IMR-90 (cell line): ENCODE results near the gene DHX34. TPM values are rescaled to one million over a fixed set of nuclear protein-coding genes. Genes with fewer than 3 reads are reported as not detected.

Experiments
- ATAC-seq: fragments of 200-7000 bp; cut with Tn5 transposase; 2 replicates; pipeline ENCODE4 v1.9.1; 2020; ENCODE audit warnings: low read depth, mild to moderate bottlenecking, moderate library complexity
- BruUV-seq: library from RNA; stranded (reverse); fragments of 400-500 nt; replicated peaks from 2 replicates; lab custom pipeline; 2021; lab: Mats Ljungman, UMichigan
- CTCF ChIA-PET: fragments of 300-600 bp; formaldehyde crosslinking; extraction: SDS; loops from one replicate; lab custom pipeline; 2021; ENCODE audit warnings: antibody characterized with exemption; lab: Yijun Ruan, JAX
- POLR2A ChIA-PET: fragments of 300-600 bp; sonication (Branson Sonifier 250); formaldehyde crosslinking; loops from one replicate; lab custom pipeline; 2022; ENCODE audit warnings: antibody characterized with exemption; ENCODE audit not compliant: unreplicated experiment; lab: Charles Lee
- DNase-seq: peaks from one replicate; pipeline ENCODE4 v3.0.0; 2013
- H2AFZ ChIP-seq: replicated peaks from 2 replicates; pipeline ENCODE3; 2013; ENCODE audit warnings: low read length, mild to moderate bottlenecking; ENCODE audit not compliant: poor library complexity
- H2AK5ac ChIP-seq: 2 replicates; pipeline ENCODE4 v1.6.1; 2013; ENCODE audit warnings: low read depth, low read length, inconsistent platforms
- H2AK9ac ChIP-seq: replicated peaks from 2 replicates; pipeline ENCODE3; 2013; ENCODE audit warnings: mild to moderate bottlenecking, low read depth, low read length, moderate library complexity; ENCODE audit not compliant: poor library complexity
- H2BK120ac ChIP-seq: 2 replicates; pipeline ENCODE4 v1.6.1; 2013; ENCODE audit warnings: low read depth, low read length, inconsistent platforms
- H2BK15ac ChIP-seq: 3 replicates; pipeline ENCODE4 v1.6.1; 2013; ENCODE audit warnings: low read depth, low read length, inconsistent platforms
- H2BK20ac ChIP-seq: 2 replicates; pipeline ENCODE4 v1.6.1; 2013; ENCODE audit warnings: low read depth, mild to moderate bottlenecking, inconsistent platforms, low read length, moderate library complexity
- H2BK5ac ChIP-seq: 2 replicates; pipeline ENCODE4 v1.6.1; 2013; ENCODE audit warnings: mild to moderate bottlenecking, low read depth, low read length, inconsistent platforms; ENCODE audit not compliant: poor library complexity, severe bottlenecking
- H3K14ac ChIP-seq: replicated peaks from 2 replicates; pipeline ENCODE4 v1.6.1; 2013; ENCODE audit warnings: low read depth, low read length, inconsistent platforms
- H3K18ac ChIP-seq: 2 replicates; pipeline ENCODE4 v1.6.1; 2013; ENCODE audit warnings: low read depth, low read length, control low read depth
- H3K23ac ChIP-seq: 2 replicates; pipeline ENCODE4 v1.6.1; 2013; ENCODE audit warnings: low read depth, low read length, inconsistent platforms
- H3K27ac ChIP-seq: 2 replicates; pipeline ENCODE4 v1.5.1; 2013; ENCODE audit warnings: mild to moderate bottlenecking, control low read depth, low read length; ENCODE audit not compliant: insufficient read depth
- H3K27me3 ChIP-seq: 2 replicates; pipeline ENCODE4 v1.6.1; 2013; ENCODE audit warnings: low read length; ENCODE audit not compliant: control insufficient read depth, insufficient read depth
- H3K36me3 ChIP-seq: 2 replicates; pipeline ENCODE4 v1.6.1; 2013; ENCODE audit warnings: low read length, mixed read lengths; ENCODE audit not compliant: control insufficient read depth, insufficient read depth
- H3K4ac ChIP-seq: 2 replicates; pipeline ENCODE4 v1.6.1; 2013; ENCODE audit warnings: low read depth, low read length, inconsistent platforms
- H3K4me1 ChIP-seq: 2 replicates; pipeline ENCODE4 v1.6.1; 2013; ENCODE audit warnings: low read length, mixed read lengths; ENCODE audit not compliant: control insufficient read depth, insufficient read depth
- H3K4me2 ChIP-seq: 2 replicates; pipeline ENCODE4 v1.6.1; 2013; ENCODE audit warnings: low read depth, mild to moderate bottlenecking, control low read depth, low read length, moderate library complexity
- H3K4me3 ChIP-seq: 2 replicates; pipeline ENCODE4 v1.5.1; 2013; ENCODE audit warnings: low read depth, mild to moderate bottlenecking, control low read depth, low read length, moderate library complexity; ENCODE audit not compliant: insufficient read depth
- H3K56ac ChIP-seq: 2 replicates; pipeline ENCODE4 v1.6.1; 2013; ENCODE audit warnings: low read length, inconsistent platforms; ENCODE audit not compliant: insufficient read depth; ENCODE audit errors: extremely low read depth
- H3K79me1 ChIP-seq, 2 experiments: 2 replicates each; pipeline ENCODE4 v1.6.1; 2013; ENCODE audit warnings: low read length in 2 of 2, inconsistent platforms in 1 of 2, low read depth in 1 of 2
- H3K9ac ChIP-seq: 2 replicates; pipeline ENCODE4 v1.6.1; 2013; ENCODE audit warnings: low read depth, low read length, control low read depth
- H3K9me1 ChIP-seq: 2 replicates; pipeline ENCODE4 v1.6.1; 2013; ENCODE audit warnings: low read length, inconsistent platforms; ENCODE audit not compliant: insufficient read depth
- H3K9me3 ChIP-seq: 2 replicates; pipeline ENCODE4 v1.6.1; 2013; ENCODE audit warnings: low read length; ENCODE audit not compliant: control insufficient read depth, insufficient read depth
- H4K20me1 ChIP-seq: 2 replicates; pipeline ENCODE4 v1.6.1; 2013; ENCODE audit warnings: low read length, inconsistent platforms; ENCODE audit not compliant: insufficient read depth
- H4K5ac ChIP-seq: 2 replicates; pipeline ENCODE4 v1.6.1; 2013; ENCODE audit warnings: mild to moderate bottlenecking, low read depth, low read length, control low read depth
- H4K8ac ChIP-seq, 2 experiments: 2 replicates each; pipeline ENCODE4 v1.6.1; 2013; ENCODE audit warnings: low read depth in 2 of 2, low read length in 2 of 2, control low read depth in 1 of 2, inconsistent platforms in 1 of 2
- H4K91ac ChIP-seq: 2 replicates; pipeline ENCODE4 v1.6.1; 2013; ENCODE audit warnings: low read depth, low read length, inconsistent platforms; ENCODE audit not compliant: insufficient read depth
- CEBPB ChIP-seq: IDR thresholded peaks from 2 replicates; pipeline ENCODE4 v1.6.1; 2012; ENCODE audit warnings: low read depth, low read length, improper control_type of control experiment
- CHD1 ChIP-seq: IDR thresholded peaks from 2 replicates; pipeline ENCODE4 v1.6.1; 2012; ENCODE audit warnings: low read depth, low read length, improper control_type of control experiment
- FOS ChIP-seq: fragments of 150-350 bp; IDR thresholded peaks from 2 replicates; pipeline ENCODE4 v1.6.1; 2016; ENCODE audit warnings: low read depth, low read length
- MAFK ChIP-seq: IDR thresholded peaks from 2 replicates; pipeline ENCODE4 v1.6.1; 2012; ENCODE audit warnings: low read depth, low read length, improper control_type of control experiment
- MAZ ChIP-seq: IDR thresholded peaks from 2 replicates; pipeline ENCODE4 v1.6.1; 2012; ENCODE audit warnings: low read depth, mild to moderate bottlenecking, low read length, improper control_type of control experiment, moderate library complexity, borderline replicate concordance
- MXI1 ChIP-seq: IDR thresholded peaks from 2 replicates; pipeline ENCODE4 v1.6.1; 2012; ENCODE audit warnings: low read depth, mild to moderate bottlenecking, low read length, moderate library complexity, borderline replicate concordance
- NFE2L2 ChIP-seq: fragments of 150-350 bp; IDR thresholded peaks from 2 replicates; pipeline ENCODE4 v1.6.1; 2016; ENCODE audit warnings: low read depth, mild to moderate bottlenecking, low read length
- POLR2A ChIP-seq: IDR thresholded peaks from 2 replicates; pipeline ENCODE4 v1.6.1; 2012; ENCODE audit warnings: mild to moderate bottlenecking, low read depth, low read length
- RAD21 ChIP-seq: IDR thresholded peaks from 2 replicates; pipeline ENCODE4 v1.6.1; 2012; ENCODE audit warnings: low read length, improper control_type of control experiment
- RCOR1 ChIP-seq: IDR thresholded peaks from 2 replicates; pipeline ENCODE4 v1.6.1; 2012; ENCODE audit warnings: mild to moderate bottlenecking, low read length, improper control_type of control experiment; ENCODE audit not compliant: insufficient replicate concordance
- RFX5 ChIP-seq: IDR thresholded peaks from 2 replicates; pipeline ENCODE4 v1.8.0; 2012; ENCODE audit warnings: low read depth, mild to moderate bottlenecking, low read length, moderate library complexity
- SMC3 ChIP-seq: fragments of 150-350 bp; IDR thresholded peaks from 2 replicates; pipeline ENCODE4 v1.6.1; 2016; ENCODE audit warnings: low read depth, mild to moderate bottlenecking, antibody characterized with exemption, low read length, moderate library complexity
- WGBS, 2 experiments: methylation state at CpG; one replicate each; pipeline versions ENCODE4 v1.1.5 to v1.1.7; 2013; ENCODE audit warnings: missing lambda C conversion rate in 2 of 2; ENCODE audit not compliant: insufficient read length in 1 of 2; ENCODE audit errors: extremely low coverage in 2 of 2; 5-methylcytosine and 5-hydroxymethylcytosine counted together
- dilution Hi-C: fragments of 300-500 bp; cut with HindIII; formaldehyde crosslinking; loops from one replicate; pipeline ENCODE4 v1.14.3; 2018; ENCODE audit warnings: low sequenced_read_pairs; ENCODE audit not compliant: unreplicated experiment
- in situ Hi-C: fragments of 300-500 bp; cut with MboI; formaldehyde crosslinking; loops from 3 replicates; pipeline ENCODE4 v1.14.3; 2019; ENCODE audit warnings: low sequenced_read_pairs, inconsistent platforms, mixed read lengths
- intact Hi-C: fragments of 100-400 bp; cut with micrococcal nuclease; formaldehyde crosslinking; loops from 2 replicates; pipeline ENCODE4 v1.10.0; 2022
- polyA plus RNA-seq, 3 experiments: library from polyadenylated mRNA; depleted of rRNA; stranded (reverse); fragments of >200 nt; gene quantifications; 2 replicates each; pipeline ENCODE4 v1.2.3, GENCODE V29; 2012; ENCODE audit warnings: low replicate concordance in 1 of 3
- total RNA-seq: library from RNA; depleted of rRNA; stranded (reverse); fragments of >200 nt; gene quantifications from 2 replicates; pipeline ENCODE4 v1.2.3, GENCODE V29; 2012
- TF ChIP-seq, protein P1 (sequence below): fragments of 150-350 bp; IDR thresholded peaks from 2 replicates; pipeline ENCODE4 v1.6.1; 2017; ENCODE audit warnings: mild to moderate bottlenecking, antibody characterized with exemption, low read length, low read depth
- TF ChIP-seq, protein P2 (sequence below): fragments of 150-350 bp; IDR thresholded peaks from 2 replicates; pipeline ENCODE4 v1.6.1; 2016; ENCODE audit warnings: low read depth, mild to moderate bottlenecking, low read length, moderate library complexity, borderline replicate concordance

DHX34 gene
- total and polyA plus RNA-seq, 2 of the 4 experiments (the other 2 are of a cell fraction): 4.5 to 13.7 TPM

DNA sequence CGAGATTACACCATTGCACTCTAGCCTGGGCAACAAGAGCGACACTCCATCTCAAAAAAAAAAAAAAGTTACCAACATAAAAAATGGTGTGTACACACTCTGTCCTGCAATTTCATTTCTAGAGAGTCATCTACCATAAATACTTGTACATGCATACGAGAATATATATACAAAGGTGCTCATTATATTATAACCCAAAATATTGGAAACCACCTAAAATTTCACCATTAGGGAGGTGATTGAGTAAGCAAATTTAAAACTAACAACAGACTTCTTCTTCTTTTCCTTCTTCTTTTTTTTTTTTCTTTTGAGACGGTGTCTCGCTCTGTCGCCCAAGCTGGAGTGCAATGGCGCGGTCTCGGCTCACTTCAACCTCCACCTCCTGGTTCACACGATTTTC is 46.9 kb upstream of the DHX34 start:
- no peak overlapping the region for H2BK5ac ChIP-seq
- no peak overlapping the region for H3K23ac ChIP-seq
- H4K91ac ChIP-seq: no peak overlapping the region
- intact Hi-C loops (no loop called here), dilution Hi-C loops (no loop called here), in situ Hi-C loops (no loop called here)
- BruUV-seq: no TSS peak
- H3K4ac ChIP-seq: no peak overlapping the region
- H4K5ac ChIP-seq: no peak overlapping the region
- no peak overlapping the region for H3K4me3 ChIP-seq
- no peak overlapping the region for H2AK5ac ChIP-seq
- 100% methylated on average over 2 of the region's 10 CpGs; no CpG with 5 or more reads in 1 of the 2 experiments for WGBS, 2 experiments
- H3K27me3 ChIP-seq: no peaks in the 10 kb centered on the region
- no peak overlapping the region for H2AFZ ChIP-seq
- no peak overlapping the region for H3K18ac ChIP-seq
- no peak overlapping the region for H4K8ac ChIP-seq
- H3K4me1 ChIP-seq: no peaks in the 10 kb centered on the region
- H2AK9ac ChIP-seq: no peak overlapping the region
- no peaks in the 10 kb centered on the region for H3K79me1 ChIP-seq
- no peaks in the 10 kb centered on the region for H4K20me1 ChIP-seq
- no peaks in the 10 kb centered on the region for H3K36me3 ChIP-seq
- H3K9ac ChIP-seq: no peak overlapping the region
- DNase-seq: no peak
- H3K56ac ChIP-seq: no peak overlapping the region
- no peak overlapping the region for H2BK15ac ChIP-seq
- ChIA-PET CTCF (no interaction called here), POLR2A (no interaction called here)
- H3K4me2 ChIP-seq: no peak overlapping the region
- no peak overlapping the region for H2BK20ac ChIP-seq
- H3K27ac ChIP-seq: no peak overlapping the region
- no peaks in the 10 kb centered on the region for H3K9me3 ChIP-seq
- no peak overlapping the region for H2BK120ac ChIP-seq
- no peak overlapping the region for H3K14ac ChIP-seq
- no peak for TF ChIP-seq MXI1
- TF ChIP-seq CHD1: no peak
- no peak for TF ChIP-seq CEBPB
- no peak for TF ChIP-seq MAFK
- TF ChIP-seq FOS: no peak
- no peak for TF ChIP-seq RFX5
- TF ChIP-seq POLR2A: no peak
- TF ChIP-seq, protein P1, sequence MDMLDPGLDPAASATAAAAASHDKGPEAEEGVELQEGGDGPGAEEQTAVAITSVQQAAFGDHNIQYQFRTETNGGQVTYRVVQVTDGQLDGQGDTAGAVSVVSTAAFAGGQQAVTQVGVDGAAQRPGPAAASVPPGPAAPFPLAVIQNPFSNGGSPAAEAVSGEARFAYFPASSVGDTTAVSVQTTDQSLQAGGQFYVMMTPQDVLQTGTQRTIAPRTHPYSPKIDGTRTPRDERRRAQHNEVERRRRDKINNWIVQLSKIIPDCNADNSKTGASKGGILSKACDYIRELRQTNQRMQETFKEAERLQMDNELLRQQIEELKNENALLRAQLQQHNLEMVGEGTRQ: no peak
- TF ChIP-seq RAD21: no peak
- no peak for TF ChIP-seq MAZ
- TF ChIP-seq SMC3: no peak
- TF ChIP-seq, protein P2, sequence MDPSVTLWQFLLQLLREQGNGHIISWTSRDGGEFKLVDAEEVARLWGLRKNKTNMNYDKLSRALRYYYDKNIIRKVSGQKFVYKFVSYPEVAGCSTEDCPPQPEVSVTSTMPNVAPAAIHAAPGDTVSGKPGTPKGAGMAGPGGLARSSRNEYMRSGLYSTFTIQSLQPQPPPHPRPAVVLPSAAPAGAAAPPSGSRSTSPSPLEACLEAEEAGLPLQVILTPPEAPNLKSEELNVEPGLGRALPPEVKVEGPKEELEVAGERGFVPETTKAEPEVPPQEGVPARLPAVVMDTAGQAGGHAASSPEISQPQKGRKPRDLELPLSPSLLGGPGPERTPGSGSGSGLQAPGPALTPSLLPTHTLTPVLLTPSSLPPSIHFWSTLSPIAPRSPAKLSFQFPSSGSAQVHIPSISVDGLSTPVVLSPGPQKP: no peak
- TF ChIP-seq RCOR1: no peak
- no peak for TF ChIP-seq NFE2L2
- no peaks in the 10 kb centered on the region for H3K9me1 ChIP-seq
- ATAC-seq: no peak
